GM12801 (cell line): ENCODE measurements around the gene TMIGD2.

Source experiments
- TF ChIP-seq, protein P1 (sequence below): IDR thresholded peaks from one replicate; pipeline ENCODE4 v1.5.1; 2011; ENCODE audit warnings: control low read depth; ENCODE audit not compliant: insufficient read length; ENCODE audit errors: extremely low read depth

The TMIGD2 gene

DNA sequence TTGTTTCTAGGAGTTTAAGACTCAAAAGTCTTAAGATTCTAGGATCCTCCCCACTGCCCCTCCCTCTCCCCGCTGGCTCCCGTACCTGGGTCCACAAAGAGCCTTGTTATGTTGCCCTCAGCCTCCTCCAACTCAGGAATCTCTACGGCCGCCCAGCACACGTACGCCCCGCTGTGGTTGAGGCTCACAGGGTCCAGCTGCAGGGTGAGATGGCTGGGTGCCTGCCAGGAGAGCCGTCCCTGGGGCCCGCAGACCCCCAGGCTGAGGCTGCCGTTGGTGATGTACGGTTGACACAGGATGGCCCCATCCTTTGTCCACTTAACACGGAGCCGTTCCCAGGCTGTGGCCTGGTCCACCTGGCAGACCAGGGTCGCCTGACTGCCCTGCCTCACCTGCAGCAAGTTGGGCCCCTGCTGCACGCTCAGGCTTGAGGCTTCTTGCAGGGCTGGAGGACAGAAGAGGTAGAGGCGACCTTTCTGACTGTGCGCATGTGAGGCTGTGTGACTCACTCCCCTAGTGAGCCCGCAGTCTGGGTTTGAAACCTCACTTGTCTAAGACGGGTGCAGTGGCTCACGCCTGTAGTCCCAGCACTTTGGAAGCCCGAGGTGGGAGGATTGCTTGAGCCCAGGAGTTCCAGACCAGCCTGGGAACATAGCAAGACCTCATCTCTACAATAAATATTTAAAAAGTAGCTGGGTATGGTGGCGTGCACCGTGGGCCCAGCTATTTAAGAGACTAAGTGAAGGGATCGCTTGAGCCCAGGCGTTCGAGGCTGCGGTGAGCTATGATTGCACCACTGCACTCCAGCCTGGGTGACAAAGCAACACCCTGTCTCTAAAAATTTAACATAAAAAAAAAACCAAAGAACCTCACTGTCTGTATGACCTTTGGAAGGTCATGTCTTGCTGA, 4.0 kb downstream of the TMIGD2 start:
- TF ChIP-seq, protein P1, sequence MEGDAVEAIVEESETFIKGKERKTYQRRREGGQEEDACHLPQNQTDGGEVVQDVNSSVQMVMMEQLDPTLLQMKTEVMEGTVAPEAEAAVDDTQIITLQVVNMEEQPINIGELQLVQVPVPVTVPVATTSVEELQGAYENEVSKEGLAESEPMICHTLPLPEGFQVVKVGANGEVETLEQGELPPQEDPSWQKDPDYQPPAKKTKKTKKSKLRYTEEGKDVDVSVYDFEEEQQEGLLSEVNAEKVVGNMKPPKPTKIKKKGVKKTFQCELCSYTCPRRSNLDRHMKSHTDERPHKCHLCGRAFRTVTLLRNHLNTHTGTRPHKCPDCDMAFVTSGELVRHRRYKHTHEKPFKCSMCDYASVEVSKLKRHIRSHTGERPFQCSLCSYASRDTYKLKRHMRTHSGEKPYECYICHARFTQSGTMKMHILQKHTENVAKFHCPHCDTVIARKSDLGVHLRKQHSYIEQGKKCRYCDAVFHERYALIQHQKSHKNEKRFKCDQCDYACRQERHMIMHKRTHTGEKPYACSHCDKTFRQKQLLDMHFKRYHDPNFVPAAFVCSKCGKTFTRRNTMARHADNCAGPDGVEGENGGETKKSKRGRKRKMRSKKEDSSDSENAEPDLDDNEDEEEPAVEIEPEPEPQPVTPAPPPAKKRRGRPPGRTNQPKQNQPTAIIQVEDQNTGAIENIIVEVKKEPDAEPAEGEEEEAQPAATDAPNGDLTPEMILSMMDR: no peak

DNA sequence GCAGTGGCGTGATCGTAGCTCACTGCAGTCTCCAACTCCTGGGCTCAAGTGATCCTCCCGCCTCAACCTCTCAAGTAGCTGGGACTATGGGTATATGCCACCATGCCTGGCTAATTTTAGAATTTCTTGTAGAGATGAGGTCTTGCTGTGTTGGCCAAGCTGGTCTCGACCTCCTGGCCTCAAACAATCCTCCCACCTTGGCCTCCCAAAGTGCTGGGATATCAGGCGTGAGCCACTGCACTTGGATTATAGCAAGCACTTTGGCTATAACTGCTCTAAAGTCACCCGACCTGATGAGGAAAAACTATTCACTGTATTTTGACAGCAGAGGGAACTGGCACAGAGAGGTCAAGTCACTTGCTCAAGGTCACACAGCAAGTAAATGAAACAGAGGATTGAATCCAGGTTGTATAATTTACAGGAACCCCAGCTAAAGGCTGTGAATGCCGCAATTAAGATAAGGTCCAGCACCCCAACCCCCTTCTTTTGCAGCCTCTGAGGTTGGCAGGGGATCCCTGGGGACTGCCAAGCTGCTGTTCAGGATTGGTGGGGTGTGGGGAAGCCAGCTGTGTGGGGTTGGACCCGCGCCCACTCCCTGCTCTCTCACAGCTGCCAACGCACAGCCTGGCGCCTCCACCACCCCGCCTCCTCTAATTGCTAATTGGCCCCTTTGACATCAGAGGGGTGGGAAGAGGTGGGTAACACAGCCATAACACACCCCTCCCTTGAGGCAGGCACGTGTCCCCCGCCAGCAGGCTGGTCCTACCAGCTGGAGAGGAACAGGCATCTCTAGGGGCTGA, 6.0 kb downstream of the TMIGD2 start:
- TF ChIP-seq, protein P1: no peak

DNA sequence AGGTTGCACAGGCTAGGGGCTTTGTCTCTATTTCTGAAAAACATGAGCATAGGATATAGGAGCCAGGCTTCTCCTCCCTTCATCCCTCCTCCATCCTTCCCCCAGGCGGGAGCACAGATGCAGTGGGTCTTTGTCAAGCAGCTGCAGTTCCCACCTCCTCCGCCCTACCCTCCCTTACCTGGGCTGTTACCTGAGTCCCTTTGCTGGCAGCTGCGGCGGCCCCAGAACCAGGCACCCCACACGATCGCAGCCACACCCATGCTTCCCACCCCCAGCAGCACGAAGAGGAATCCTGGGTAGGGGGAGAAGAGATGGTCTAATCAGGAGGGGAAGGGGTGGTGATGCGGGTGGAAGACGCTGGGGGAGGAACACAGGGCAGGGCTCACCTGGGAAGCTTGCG, 7.8 kb downstream of the TMIGD2 start:
- TF ChIP-seq, protein P1: no peak

DNA sequence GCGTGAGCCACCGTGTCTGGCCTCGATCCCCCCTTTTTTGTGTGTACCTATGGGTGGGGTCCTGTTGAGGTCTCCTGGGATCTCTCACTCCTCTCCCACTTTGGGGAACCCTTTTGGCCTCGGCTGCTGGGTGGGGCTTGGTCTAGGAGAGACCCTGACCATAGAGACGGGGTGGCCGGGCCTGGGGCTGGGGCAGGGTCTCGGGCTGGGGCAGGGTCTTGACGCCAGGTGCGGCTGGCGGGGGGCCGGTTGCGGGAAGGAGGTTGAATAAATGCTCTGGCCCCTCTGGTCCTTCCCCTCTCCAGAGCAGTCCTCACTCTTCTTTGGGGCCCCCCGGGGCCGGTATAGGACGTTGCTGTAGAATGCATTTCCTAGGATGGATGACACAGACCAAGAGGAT, 9.7 kb downstream of the TMIGD2 start:
- TF ChIP-seq, protein P1: no peak

DNA sequence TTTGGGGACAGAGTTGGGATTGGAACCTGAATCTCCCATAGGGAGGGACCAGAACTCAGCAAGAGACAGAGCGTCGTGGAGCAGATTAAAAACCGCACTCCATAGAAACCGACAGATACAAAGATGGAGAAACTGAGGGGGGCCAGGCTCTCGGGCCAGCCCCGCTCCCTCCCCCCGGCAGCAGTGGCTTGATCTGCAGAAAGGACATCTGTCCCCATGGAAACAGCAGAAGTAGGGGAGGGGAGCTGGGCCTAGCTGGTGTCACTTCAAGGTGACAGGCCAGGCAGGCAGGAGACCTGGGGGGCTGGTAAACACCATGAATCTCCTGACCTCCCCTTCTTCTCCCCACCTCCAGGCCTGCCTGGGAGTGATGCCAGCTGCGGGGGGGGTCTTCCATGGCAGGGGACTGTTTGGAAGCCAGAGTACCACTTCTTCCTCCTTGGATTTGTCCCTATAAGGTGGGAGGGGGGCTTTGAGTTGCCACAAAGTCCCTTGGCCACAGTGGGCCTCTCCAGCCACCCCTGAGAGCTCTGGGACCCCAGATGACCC, 10.9 kb downstream of the TMIGD2 start:
- TF ChIP-seq, protein P1: no peak

DNA sequence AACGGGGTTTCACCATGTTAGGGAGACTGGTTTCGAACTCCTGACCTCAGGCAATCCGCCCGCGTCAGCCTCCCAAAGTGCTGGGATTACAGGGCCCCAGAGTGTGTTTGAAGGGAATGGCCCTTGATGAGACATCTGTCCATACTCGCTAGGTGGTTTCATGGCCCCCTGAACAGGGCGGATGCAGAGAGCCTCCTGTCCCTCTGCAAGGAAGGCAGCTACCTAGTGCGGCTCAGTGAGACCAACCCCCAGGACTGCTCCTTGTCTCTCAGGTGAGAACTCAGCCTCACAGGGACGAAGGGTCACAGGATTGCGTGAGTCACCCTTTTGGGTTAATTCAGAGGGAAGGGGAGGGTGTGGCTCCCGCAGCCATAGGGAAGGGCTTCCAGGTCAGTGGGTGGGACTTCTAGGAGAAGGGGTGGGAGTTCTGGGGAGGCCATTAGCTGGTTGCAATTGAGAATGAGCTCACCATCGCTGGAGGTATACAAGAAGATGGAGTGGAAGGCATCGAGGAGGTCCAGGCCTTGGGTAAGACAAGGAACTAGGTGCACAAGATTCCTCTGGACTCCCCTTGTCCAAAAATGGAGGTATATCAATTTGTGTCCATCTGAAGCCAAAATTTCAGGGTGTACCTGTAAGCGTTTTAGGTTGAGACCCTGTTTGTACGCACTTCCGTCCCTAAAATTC, 14.0 kb downstream of the TMIGD2 start:
- TF ChIP-seq, protein P1: no peak

DNA sequence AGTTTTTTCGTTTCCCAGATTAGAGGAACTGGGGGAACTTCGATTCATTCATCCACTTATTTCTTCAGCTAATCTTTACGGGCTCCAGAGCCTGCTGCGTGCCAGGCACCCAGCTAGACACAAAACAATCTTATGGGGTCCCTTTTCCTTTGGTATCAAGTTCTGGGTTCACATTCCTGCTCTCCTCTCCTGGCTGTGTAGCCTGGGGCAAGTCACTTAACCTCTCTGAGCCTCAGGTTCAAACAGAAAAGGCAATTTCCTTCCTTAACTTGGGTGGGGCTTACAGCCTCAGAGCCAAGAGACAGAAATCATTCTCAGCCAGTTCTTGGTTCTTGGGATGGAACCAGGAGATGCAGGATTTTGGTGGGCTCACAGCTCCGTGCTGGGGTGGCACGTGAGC, 17.2 kb downstream of the TMIGD2 start:
- TF ChIP-seq, protein P1: no peak
